GM12878 (cell line): ENCODE data around the gene SIL1. TPM values are rescaled to one million over a fixed set of nuclear protein-coding genes. Genes with fewer than 3 reads are reported as not detected.

Source experiments
- ATAC-seq: fragments of 200-7000 bp; cut with Tn5 transposase; 3 replicates; pipeline ENCODE4 v1.9.1; 2020; ENCODE audit warnings: mild to moderate bottlenecking, moderate library complexity
- BruUV-seq: library from RNA; stranded (reverse); fragments of 400-500 nt; replicated peaks from 2 replicates; lab custom pipeline; 2021; lab: Mats Ljungman, UMichigan
- CTCF ChIA-PET: fragments of 300-600 bp; sonication (Branson Sonifier 250); formaldehyde crosslinking; extraction: SDS; loops from one replicate; lab custom pipeline; 2021; ENCODE audit warnings: inconsistent platforms; lab: Yijun Ruan, JAX
- POLR2A ChIA-PET: fragments of 350-600 bp; formaldehyde crosslinking; extraction: SDS; loops from one replicate; lab custom pipeline; 2021; ENCODE audit warnings: inconsistent platforms; lab: Charles Lee
- RAD21 ChIA-PET: fragments of 300-600 bp; sonication (Branson Sonifier 250); formaldehyde crosslinking; loops from one replicate; lab custom pipeline; 2023; ENCODE audit warnings: antibody characterized with exemption; ENCODE audit not compliant: unreplicated experiment; lab: Charles Lee
- SMC1A ChIA-PET: fragments of 300-600 bp; sonication (Branson Sonifier 250); formaldehyde crosslinking; loops from one replicate; lab custom pipeline; 2023; ENCODE audit not compliant: unreplicated experiment, uncharacterized antibody; lab: Charles Lee
- DNase-seq: peaks from one replicate; pipeline ENCODE4 v3.0.0-alpha.2; 2011; ENCODE audit warnings: low read depth, low spot score
- FAIRE-seq: peaks from 3 replicates; lab custom pipeline; 2011; peaks lifted over from hg19 to GRCh38; lab: Jason Lieb, UNC
- H2AFZ ChIP-seq: 2 replicates; pipeline ENCODE4 v1.6.0; 2011; ENCODE audit warnings: low read depth, low read length, control low read depth; ENCODE audit not compliant: control insufficient read depth
- H3K27ac ChIP-seq: 2 replicates; pipeline ENCODE4 v1.5.1; 2011; ENCODE audit warnings: control low read depth; ENCODE audit not compliant: control insufficient read depth, insufficient read depth
- H3K27me3 ChIP-seq, 2 experiments: replicated peaks in 1 of 2; 2 replicates each; pipeline versions ENCODE4 v1.6.0 to v1.6.1; 2011; ENCODE audit warnings: low read length in 1 of 2; ENCODE audit not compliant: control insufficient read depth in 2 of 2, insufficient read depth in 2 of 2
- H3K36me3 ChIP-seq, 2 experiments: 2 replicates each; pipeline ENCODE4 v1.5.1; 2011; ENCODE audit warnings: low read length in 1 of 2; ENCODE audit not compliant: control insufficient read depth in 2 of 2, insufficient read depth in 2 of 2
- H3K4me1 ChIP-seq: 2 replicates; pipeline ENCODE4 v1.6.1; 2011; ENCODE audit warnings: mild to moderate bottlenecking, low read length, moderate library complexity, mixed read lengths; ENCODE audit not compliant: control insufficient read depth, insufficient read depth
- H3K4me2 ChIP-seq: 2 replicates; pipeline ENCODE4 v1.6.0; 2011; ENCODE audit warnings: control low read depth; ENCODE audit not compliant: control insufficient read depth, insufficient read depth
- H3K4me3 ChIP-seq: fragments of 200-600 bp; sonication (generic); 2 replicates; pipeline ENCODE4 v1.5.1; 2016
- H3K79me2 ChIP-seq: 2 replicates; pipeline ENCODE4 v1.6.0; 2011; ENCODE audit warnings: low read length; ENCODE audit not compliant: control insufficient read depth, insufficient read depth
- H3K9ac ChIP-seq: 2 replicates; pipeline ENCODE4 v1.8.0; 2011; ENCODE audit warnings: low read length, control low read depth, mixed read lengths; ENCODE audit not compliant: control insufficient read depth, insufficient read depth
- H3K9me3 ChIP-seq: replicated peaks from 3 replicates; pipeline ENCODE4 v1.5.1; 2011; ENCODE audit warnings: mild to moderate bottlenecking, low read length; ENCODE audit not compliant: control insufficient read depth, insufficient read depth
- H4K20me1 ChIP-seq: 2 replicates; pipeline ENCODE4 v1.6.0; 2011; ENCODE audit not compliant: control insufficient read depth, insufficient read depth
- CBX3 ChIP-seq: fragments of 200-600 bp; sonication (generic); IDR thresholded peaks from 2 replicates; pipeline ENCODE4 v1.6.1; 2016; ENCODE audit warnings: low read depth, borderline replicate concordance
- CHD1 ChIP-seq: IDR thresholded peaks from 2 replicates; pipeline ENCODE4 v1.6.1; 2012; ENCODE audit warnings: low read depth, low read length, improper control_type of control experiment
- EP300 ChIP-seq, 2 experiments: fragments of 150-350 bp in 1 of 2; IDR thresholded peaks; 2 replicates each; pipeline ENCODE4 v1.6.1; 2011 to 2012; ENCODE audit warnings: low read depth in 2 of 2, low read length in 2 of 2, borderline replicate concordance in 1 of 2, improper control_type of control experiment in 1 of 2, inconsistent platforms in 1 of 2; ENCODE audit not compliant: control insufficient read depth in 1 of 2
- MTA2 ChIP-seq: fragments of 450-650 bp; IDR thresholded peaks from 2 replicates; pipeline ENCODE4 v1.6.1; 2016; ENCODE audit warnings: low read depth, mild to moderate bottlenecking, moderate library complexity
- NFYB ChIP-seq: IDR thresholded peaks from 2 replicates; pipeline ENCODE4 v1.6.1; 2011; ENCODE audit warnings: low read depth, mild to moderate bottlenecking, low read length, improper control_type of control experiment, moderate library complexity; ENCODE audit not compliant: insufficient read depth
- TCF3 ChIP-seq: IDR thresholded peaks from 2 replicates; pipeline ENCODE4 v1.6.1; 2012; ENCODE audit warnings: low read depth, mild to moderate bottlenecking, low read length, borderline replicate concordance; ENCODE audit not compliant: insufficient read depth
- YY1 ChIP-seq: IDR thresholded peaks from 2 replicates; pipeline ENCODE4 v1.6.1; 2011; ENCODE audit warnings: low read depth, mild to moderate bottlenecking, low read length
- ZNF274 ChIP-seq: IDR thresholded peaks from one replicate; pipeline ENCODE4 v1.8.0; 2011; ENCODE audit not compliant: insufficient read length, insufficient read depth
- ZZZ3 ChIP-seq: IDR thresholded peaks from 2 replicates; pipeline ENCODE4 v1.6.1; 2011; ENCODE audit warnings: low read depth; ENCODE audit not compliant: control insufficient read depth, insufficient read length
- WGBS: methylation state at CpG from one replicate; pipeline ENCODE4 v1.1.6; 2016; ENCODE audit warnings: low lambda C conversion rate; ENCODE audit not compliant: insufficient replicate concordance, insufficient coverage; ENCODE audit errors: missing lambda C conversion rate; 5-methylcytosine and 5-hydroxymethylcytosine counted together
- in situ Hi-C: fragments of 300-500 bp; cut with MboI; formaldehyde crosslinking; loops from 9 replicates; pipeline ENCODE4 v1.14.3; 2018; ENCODE audit warnings: mixed read lengths
- intact Hi-C: fragments of 100-400 bp; cut with micrococcal nuclease; formaldehyde crosslinking; loops from one replicate; pipeline ENCODE4 v1.14.2; 2022; ENCODE audit not compliant: unreplicated experiment
- polyA plus RNA-seq, 11 experiments: library from polyadenylated mRNA; depleted of rRNA in 4 of 11; unstranded in 6 of 11; stranded (reverse) in 5 of 11; fragments of >200 nt; fragmentation: Nextera tagmentation in 4 of 11; fragmentation: Illumina TruSeq in 1 of 11; extraction: Ambion mirVana in 4 of 11; extraction: Trizol in 1 of 11; gene quantifications; 1 replicate in 1 of 11; 2 replicates in 10 of 11; pipeline versions ENCODE4 v1.2.1 to v1.2.3, GENCODE V29; 2011 to 2016; ENCODE audit warnings: inconsistent platforms in 2 of 11, missing spikeins in 2 of 11, low read depth in 1 of 11
- total RNA-seq, 4 experiments: library from RNA; depleted of rRNA in 3 of 4; stranded (reverse); fragments of >200 nt in 3 of 4; fragmentation: Illumina TruSeq in 1 of 4; extraction: Trizol in 1 of 4; gene quantifications; 2 replicates each; pipeline versions ENCODE4 v1.2.1 to v1.2.3, GENCODE V29; 2013 to 2021

Gene SIL1
- total and polyA plus RNA-seq, 10 of the 15 experiments (the other 5 are each of a cell fraction or from before 2014, with no cell fraction given) = 4.1 to 49.8 (median 29.4) TPM

GRCh38 chr5:138947780-138948179 is 250.4 kb downstream of the SIL1 start:
- no peaks in the 10 kb centered on the region for H3K27me3 ChIP-seq
- TF ChIP-seq YY1 (no peak), TCF3 (no peak), EP300 (IDR thresholded peaks at IDR 0.05; ENCODE audit: borderline replicate concordance in 1 of 2, control insufficient read depth in 1 of 2, low read depth in 2 of 2, low read length in 2 of 2) (no peak), NFYB (no peak), ZZZ3 (no peak), CHD1 (no peak), ZNF274 (no peak), CBX3 (no peak), MTA2 (no peak)
- H3K9me3 ChIP-seq = no peaks in the 10 kb centered on the region
- no TSS peak for BruUV-seq
- ChIA-PET POLR2A (no interaction called here), RAD21 (no interaction called here), CTCF (interaction anchor here (1.9 kb wide), 1 partner anchor 158 kb away, joined by 7 read pairs; no protein-coding TSS in a partner anchor), SMC1A (no interaction called here)
- in situ Hi-C loops = no loop called here
- no peak overlapping the region for H3K4me2 ChIP-seq
- no peak overlapping the region for H3K4me3 ChIP-seq
- no peak overlapping the region for H3K27ac ChIP-seq
- ATAC-seq = no peak
- no peak for DNase-seq
- H4K20me1 ChIP-seq = no peaks in the 10 kb centered on the region
- no peak overlapping the region for H2AFZ ChIP-seq
- H3K36me3 ChIP-seq = peaks cover 2 to 4% of the 10 kb centered on the region in 2 experiments; a peak in 3 of 4 replicates
- no peaks in the 10 kb centered on the region for H3K79me2 ChIP-seq
- no peak overlapping the region for H3K9ac ChIP-seq
- 98% methylated on average over 5 of the region's 5 CpGs for WGBS
- no peak for FAIRE-seq
- no peaks in the 10 kb centered on the region for H3K4me1 ChIP-seq
- intact Hi-C loops = no loop called here
